Placental pericyte (primary cell): ENCODE measurements around the gene C1orf198. TPM values are rescaled to one million over a fixed set of nuclear protein-coding genes. Genes with fewer than 3 reads are reported as not detected.

Experiments used
- small RNA-seq: library from RNA; depleted of rRNA; stranded (forward); fragments of <200 nt; gene quantifications from one replicate; pipeline ENCODE3, GENCODE V24; 2012; ENCODE audit warnings: low replicate concordance
- total RNA-seq: library from RNA; depleted of rRNA; stranded (reverse); fragments of >200 nt; gene quantifications from 2 replicates; pipeline ENCODE4 v1.2.3, GENCODE V29; 2012

C1orf198 gene
- 80.7 and 83.8 TPM in 2 replicates for total RNA-seq

GRCh38 chr1:230867903-230868735, at the start of gene C1orf198:
C1orf198 (minus strand) TSS chr1:230868521; CDS start chr1:230868512, 9 bp downstream.

Small RNA genes within 50 kb of the gene (small RNA-seq; reads per million reads assigned to genes)
- gene RN7SL837P (not detected), gene RNA5SP79 (0.16 reads per million)

Other genes with a start within 250 kb of the C1orf198 start
- gene COG2, start 226.0 kb downstream of the C1orf198 start, total RNA-seq = 19.7 and 20.6 TPM in 2 replicates
- 0.14 and 1.3 TPM in 2 replicates for gene AGT, start 154.4 kb downstream of the C1orf198 start, total RNA-seq
- gene CAPN9, start 121.1 kb downstream of the C1orf198 start, total RNA-seq = not detected in 2 replicates
- 9.0 and 15.9 TPM in 2 replicates for gene TTC13, start 110.3 kb upstream of the C1orf198 start, total RNA-seq
- 12.7 and 13.3 TPM in 2 replicates for gene ARV1, start 110.6 kb upstream of the C1orf198 start, total RNA-seq
- 8.3 and 10.7 TPM in 2 replicates for gene FAM89A, start 171.7 kb upstream of the C1orf198 start, total RNA-seq